Measurements from ENCODE around the gene NPIPB2. TPM values are rescaled to one million over a fixed set of nuclear protein-coding genes. Genes with fewer than 3 reads are reported as not detected.
"Not testable (repeated sequence)": the region's sequence is repeated elsewhere in the genome, so short reads cannot be mapped to it uniquely, and the experiment has no call there.

Gene NPIPB2
- total RNA-seq, 1 experiment from 2014 or later, result 10.3 TPM

DNA sequence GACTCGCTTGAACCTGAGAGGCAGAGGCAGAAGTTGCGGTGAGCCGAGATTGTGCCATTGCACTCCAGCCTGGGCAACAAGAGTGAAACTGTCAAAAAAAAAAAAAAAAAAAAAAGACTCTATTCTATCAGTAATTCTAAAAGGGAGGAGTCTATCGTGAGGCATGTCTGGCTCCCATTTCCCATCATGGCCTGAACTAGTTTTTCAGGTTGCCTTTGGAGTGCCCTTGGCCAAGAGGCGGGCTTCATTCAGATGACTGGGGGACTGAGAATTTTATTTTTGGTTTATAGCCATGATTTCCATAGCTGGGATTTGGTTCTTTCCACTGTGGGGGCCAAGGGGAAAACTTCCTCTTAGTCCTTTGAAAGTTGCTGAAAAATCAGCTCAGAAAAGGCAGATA lies 31.2 kb upstream of the NPIPB2 start:
- Histone ChIP-seq H3K4me1 (ENCODE audit: control insufficient read depth, insufficient read depth, low read length) (peaks cover 5% of the 10 kb centered on the region; the same call in 1 of the 2 replicates), H3K36me3 (ENCODE audit: control insufficient read depth, insufficient read depth, low read length) (no peaks in the 10 kb centered on the region), H3K27me3 (ENCODE audit: control insufficient read depth, insufficient read depth, low read length) (no peaks in the 10 kb centered on the region), H3K27ac (ENCODE audit: low read length) (no peak overlapping the region), H3K4me3 (ENCODE audit: low read depth in 2 of 2, low read length in 2 of 2) (no peak overlapping the region), H3K9me3 (ENCODE audit: control insufficient read depth, insufficient read depth, low read depth, low read length) (no peaks in the 10 kb centered on the region)
- intact Hi-C loops (cut with micrococcal nuclease; ENCODE audit: unreplicated experiment) (no loop called here), in situ Hi-C loops (cut with HindIII; ENCODE audit: low pct_unique_long_range_greater_than_20kb, low sequenced_read_pairs) (no loop called here)
- no peak for TF ChIP-seq SIN3A (IDR thresholded peaks at IDR 0.05; ENCODE audit: borderline replicate concordance, insufficient read depth, low read depth, low read length)
- no peak for TF ChIP-seq POLR2AphosphoS5 (IDR thresholded peaks at IDR 0.05; ENCODE audit: low read depth, low read length)
- TF ChIP-seq, protein P1, sequence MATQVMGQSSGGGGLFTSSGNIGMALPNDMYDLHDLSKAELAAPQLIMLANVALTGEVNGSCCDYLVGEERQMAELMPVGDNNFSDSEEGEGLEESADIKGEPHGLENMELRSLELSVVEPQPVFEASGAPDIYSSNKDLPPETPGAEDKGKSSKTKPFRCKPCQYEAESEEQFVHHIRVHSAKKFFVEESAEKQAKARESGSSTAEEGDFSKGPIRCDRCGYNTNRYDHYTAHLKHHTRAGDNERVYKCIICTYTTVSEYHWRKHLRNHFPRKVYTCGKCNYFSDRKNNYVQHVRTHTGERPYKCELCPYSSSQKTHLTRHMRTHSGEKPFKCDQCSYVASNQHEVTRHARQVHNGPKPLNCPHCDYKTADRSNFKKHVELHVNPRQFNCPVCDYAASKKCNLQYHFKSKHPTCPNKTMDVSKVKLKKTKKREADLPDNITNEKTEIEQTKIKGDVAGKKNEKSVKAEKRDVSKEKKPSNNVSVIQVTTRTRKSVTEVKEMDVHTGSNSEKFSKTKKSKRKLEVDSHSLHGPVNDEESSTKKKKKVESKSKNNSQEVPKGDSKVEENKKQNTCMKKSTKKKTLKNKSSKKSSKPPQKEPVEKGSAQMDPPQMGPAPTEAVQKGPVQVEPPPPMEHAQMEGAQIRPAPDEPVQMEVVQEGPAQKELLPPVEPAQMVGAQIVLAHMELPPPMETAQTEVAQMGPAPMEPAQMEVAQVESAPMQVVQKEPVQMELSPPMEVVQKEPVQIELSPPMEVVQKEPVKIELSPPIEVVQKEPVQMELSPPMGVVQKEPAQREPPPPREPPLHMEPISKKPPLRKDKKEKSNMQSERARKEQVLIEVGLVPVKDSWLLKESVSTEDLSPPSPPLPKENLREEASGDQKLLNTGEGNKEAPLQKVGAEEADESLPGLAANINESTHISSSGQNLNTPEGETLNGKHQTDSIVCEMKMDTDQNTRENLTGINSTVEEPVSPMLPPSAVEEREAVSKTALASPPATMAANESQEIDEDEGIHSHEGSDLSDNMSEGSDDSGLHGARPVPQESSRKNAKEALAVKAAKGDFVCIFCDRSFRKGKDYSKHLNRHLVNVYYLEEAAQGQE (IDR thresholded peaks at IDR 0.05; ENCODE audit: insufficient read depth in 1 of 2, low read depth in 2 of 2, low read length in 1 of 2), result no peak
- no peak for TF ChIP-seq TCF7L2 (IDR thresholded peaks at IDR 0.05; ENCODE audit: low read depth, low read length)
- TF ChIP-seq, protein P2, sequence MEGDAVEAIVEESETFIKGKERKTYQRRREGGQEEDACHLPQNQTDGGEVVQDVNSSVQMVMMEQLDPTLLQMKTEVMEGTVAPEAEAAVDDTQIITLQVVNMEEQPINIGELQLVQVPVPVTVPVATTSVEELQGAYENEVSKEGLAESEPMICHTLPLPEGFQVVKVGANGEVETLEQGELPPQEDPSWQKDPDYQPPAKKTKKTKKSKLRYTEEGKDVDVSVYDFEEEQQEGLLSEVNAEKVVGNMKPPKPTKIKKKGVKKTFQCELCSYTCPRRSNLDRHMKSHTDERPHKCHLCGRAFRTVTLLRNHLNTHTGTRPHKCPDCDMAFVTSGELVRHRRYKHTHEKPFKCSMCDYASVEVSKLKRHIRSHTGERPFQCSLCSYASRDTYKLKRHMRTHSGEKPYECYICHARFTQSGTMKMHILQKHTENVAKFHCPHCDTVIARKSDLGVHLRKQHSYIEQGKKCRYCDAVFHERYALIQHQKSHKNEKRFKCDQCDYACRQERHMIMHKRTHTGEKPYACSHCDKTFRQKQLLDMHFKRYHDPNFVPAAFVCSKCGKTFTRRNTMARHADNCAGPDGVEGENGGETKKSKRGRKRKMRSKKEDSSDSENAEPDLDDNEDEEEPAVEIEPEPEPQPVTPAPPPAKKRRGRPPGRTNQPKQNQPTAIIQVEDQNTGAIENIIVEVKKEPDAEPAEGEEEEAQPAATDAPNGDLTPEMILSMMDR (IDR thresholded peaks at IDR 0.05), result no peak
- DNase-seq (ENCODE audit: low read depth, low spot score), result no peak
- ChIA-PET CTCF (no interaction called here), POLR2A (interaction anchor here (0.7 kb wide), 1 partner anchor 171 kb away, joined by 11 read pairs; no protein-coding TSS in a partner anchor)
- no peak for ATAC-seq
- no TSS peak for BruUV-seq (replicated peaks)

DNA sequence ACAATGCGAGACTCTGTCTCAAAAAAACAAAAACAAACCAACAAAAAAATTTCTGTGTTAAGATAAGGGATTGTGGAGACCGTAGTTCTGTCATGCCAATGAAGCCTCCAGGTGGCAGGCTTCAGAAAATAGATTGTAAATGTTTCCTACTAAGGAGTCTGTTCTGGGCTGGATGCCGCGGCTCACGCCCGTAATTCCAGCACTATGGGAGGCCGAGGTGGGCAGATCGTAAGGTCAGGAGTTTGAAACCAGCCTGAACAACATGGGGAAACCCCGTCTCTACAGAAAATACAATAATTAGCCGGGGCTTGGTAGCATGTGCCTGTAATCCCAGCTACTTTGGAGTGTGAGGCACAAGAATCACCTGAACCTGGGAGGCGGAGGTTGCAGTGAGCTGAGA lies 30.3 kb upstream of the NPIPB2 start:
- H3K27me3 ChIP-seq (ENCODE audit: control insufficient read depth, insufficient read depth, low read length), result no peaks in the 10 kb centered on the region
- H3K4me3 ChIP-seq (ENCODE audit: low read depth in 2 of 2, low read length in 2 of 2), result no peak overlapping the region
- CTCF ChIA-PET, result interaction anchor here (1.0 kb wide), 1 partner anchor 96 kb away, joined by 5 read pairs; no protein-coding TSS in a partner anchor
- H3K27ac ChIP-seq (ENCODE audit: low read length), result no peak overlapping the region
- no peaks in the 10 kb centered on the region for H3K9me3 ChIP-seq (ENCODE audit: control insufficient read depth, insufficient read depth, low read depth, low read length)
- no peaks in the 10 kb centered on the region for H3K4me1 ChIP-seq (ENCODE audit: control insufficient read depth, insufficient read depth, low read length)
- POLR2A ChIA-PET, result no interaction called here
- in situ Hi-C loops (cut with HindIII; ENCODE audit: low pct_unique_long_range_greater_than_20kb, low sequenced_read_pairs) (no loop called here), intact Hi-C loops (cut with micrococcal nuclease; ENCODE audit: unreplicated experiment) (loop anchor here (1.0 kb wide), 1 partner anchor 96 kb away; no protein-coding TSS in a partner anchor)
- TF ChIP-seq, protein P2 (IDR thresholded peaks at IDR 0.05), result no peak; the same call in 1 of the 2 replicates
- no peak for TF ChIP-seq POLR2AphosphoS5 (IDR thresholded peaks at IDR 0.05; ENCODE audit: low read depth, low read length)
- TF ChIP-seq, protein P1 (IDR thresholded peaks at IDR 0.05; ENCODE audit: insufficient read depth in 1 of 2, low read depth in 2 of 2, low read length in 1 of 2), result no peak
- no peak for TF ChIP-seq TCF7L2 (IDR thresholded peaks at IDR 0.05; ENCODE audit: low read depth, low read length)
- no peak for TF ChIP-seq SIN3A (IDR thresholded peaks at IDR 0.05; ENCODE audit: borderline replicate concordance, insufficient read depth, low read depth, low read length)
- no peaks in the 10 kb centered on the region for H3K36me3 ChIP-seq (ENCODE audit: control insufficient read depth, insufficient read depth, low read length)
- DNase-seq (ENCODE audit: low read depth, low spot score), result no peak
- no TSS peak for BruUV-seq (replicated peaks)
- no peak for ATAC-seq

DNA sequence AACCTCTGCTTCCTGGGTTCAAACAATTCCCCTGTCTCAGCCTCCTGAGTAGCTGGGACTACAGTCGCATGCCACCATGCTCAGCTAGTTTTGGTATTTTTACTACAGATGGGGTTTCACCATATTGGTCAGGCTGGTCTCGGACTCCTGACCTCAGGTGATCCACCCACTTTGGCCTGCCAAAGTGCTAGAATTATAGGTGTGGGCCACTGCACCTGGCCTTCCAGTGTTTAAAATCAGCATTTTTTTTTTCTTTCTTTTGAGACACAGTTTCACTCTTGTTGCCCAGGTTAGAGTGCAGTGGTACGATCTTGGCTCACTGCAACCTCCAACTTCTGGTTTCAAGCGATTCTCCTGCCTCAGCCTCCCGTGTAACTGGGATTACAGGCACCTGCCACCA lies 28.4 kb upstream of the NPIPB2 start:
- DNase-seq (ENCODE audit: low read depth, low spot score); H3K27ac ChIP-seq (ENCODE audit: low read length); H3K4me1 ChIP-seq (ENCODE audit: control insufficient read depth, insufficient read depth, low read length); ATAC-seq; CTCF ChIA-PET; in situ Hi-C loops (cut with HindIII; ENCODE audit: low pct_unique_long_range_greater_than_20kb, low sequenced_read_pairs); intact Hi-C loops (cut with micrococcal nuclease; ENCODE audit: unreplicated experiment); H3K36me3 ChIP-seq (ENCODE audit: control insufficient read depth, insufficient read depth, low read length); H3K27me3 ChIP-seq (ENCODE audit: control insufficient read depth, insufficient read depth, low read length); BruUV-seq (replicated peaks); H3K9me3 ChIP-seq (ENCODE audit: control insufficient read depth, insufficient read depth, low read depth, low read length); H3K4me3 ChIP-seq (ENCODE audit: low read depth in 2 of 2, low read length in 2 of 2): not testable (repeated sequence)
- POLR2A ChIA-PET, result interaction anchor here (0.6 kb wide), 1 partner anchor 59 kb away, joined by 3 read pairs; no protein-coding TSS in a partner anchor

Data from Panc1 (cell line).